ENCODE results near the gene PSD4. TPM values are rescaled to one million over a fixed set of nuclear protein-coding genes. Genes with fewer than 3 reads are reported as not detected.

The PSD4 gene
- total and polyA plus RNA-seq, 10 of the 15 experiments (the other 5 are each of a cell fraction or from before 2014, with no cell fraction given) = 0.68 to 114 (median 35.1) TPM

DNA sequence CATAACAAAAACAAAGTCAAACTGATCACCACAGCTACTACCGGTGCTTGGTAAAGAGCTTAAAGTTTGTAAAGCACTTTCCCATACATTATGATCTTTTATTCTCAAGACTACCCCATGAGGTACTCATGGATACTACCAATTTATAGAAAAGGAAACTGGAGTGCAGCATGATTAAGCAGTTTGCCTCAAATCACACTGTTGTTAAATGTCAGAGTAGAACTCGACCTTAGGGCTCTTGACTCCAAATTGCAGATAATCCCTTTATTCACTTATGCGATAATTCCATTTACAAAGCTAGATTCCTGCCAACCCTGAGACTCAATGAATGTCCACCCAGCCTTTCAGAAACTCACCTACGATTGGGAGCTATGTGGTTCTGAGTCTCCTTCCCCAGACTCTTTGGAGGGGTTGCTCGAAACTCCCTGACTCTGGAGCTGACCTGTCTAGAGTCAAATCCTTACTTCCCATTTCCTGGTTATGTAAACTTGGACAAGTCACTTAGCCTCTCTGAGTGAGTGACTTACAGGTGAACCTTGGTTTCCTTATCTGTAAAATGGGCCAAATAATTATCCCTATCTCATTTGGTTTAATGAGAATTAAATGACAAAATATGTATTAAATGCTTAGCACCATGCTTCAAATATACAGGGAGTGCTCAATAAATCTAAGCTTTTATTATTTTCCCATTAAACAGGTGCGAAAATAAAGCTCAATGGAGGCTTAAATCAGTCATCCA lies 47.4 kb downstream of the PSD4 start:
- FAIRE-seq = no peak
- H3K9ac ChIP-seq (ENCODE audit: control insufficient read depth, insufficient read depth, low read length) = no peak overlapping the region
- no peak overlapping the region for H3K27ac ChIP-seq (ENCODE audit: control insufficient read depth, insufficient read depth)
- 39% methylated on average over 6 of the region's 6 CpGs for WGBS (ENCODE audit: insufficient coverage, insufficient replicate concordance, low lambda C conversion rate, missing lambda C conversion rate)
- no peak for DNase-seq (ENCODE audit: low read depth, low spot score)
- in situ Hi-C loops (cut with MboI) (no loop called here), intact Hi-C loops (cut with micrococcal nuclease; ENCODE audit: unreplicated experiment) (no loop called here)
- H3K79me2 ChIP-seq (ENCODE audit: control insufficient read depth, insufficient read depth, low read length) = no peaks in the 10 kb centered on the region
- ChIA-PET CTCF (interaction anchor here (1.0 to 2.6 kb wide), 7 partner anchors 14 to 84 kb away, joined by 3 to 14 read pairs (median 4); no protein-coding TSS in a partner anchor), SMC1A (ENCODE audit: uncharacterized antibody, unreplicated experiment) (interaction anchor here (0.8 kb wide), 1 partner anchor 17 kb away, joined by 3 read pairs; no protein-coding TSS in a partner anchor), RAD21 (ENCODE audit: unreplicated experiment) (interaction anchor here (1.7 kb wide), 1 partner anchor 83 kb away, joined by 3 read pairs; no protein-coding TSS in a partner anchor), POLR2A (no interaction called here)
- H2AFZ ChIP-seq (ENCODE audit: control insufficient read depth, low read depth, low read length) = no peak overlapping the region
- TF ChIP-seq SIN3A (IDR thresholded peaks at IDR 0.05; ENCODE audit: low read depth, low read length) (no peak), IRF4 (IDR thresholded peaks at IDR 0.05; ENCODE audit: low read depth, low read length) (no peak), PML (IDR thresholded peaks at IDR 0.05; ENCODE audit: low read length) (no peak), TCF3 (IDR thresholded peaks at IDR 0.05; ENCODE audit: borderline replicate concordance, insufficient read depth, low read depth, low read length) (no peak)
- no peak overlapping the region for H3K4me2 ChIP-seq (ENCODE audit: control insufficient read depth, insufficient read depth)
- H3K9me3 ChIP-seq (replicated peaks; ENCODE audit: control insufficient read depth, insufficient read depth, low read length) = no peaks in the 10 kb centered on the region
- no peaks in the 10 kb centered on the region; a peak in 1 of 4 replicates for H3K27me3 ChIP-seq (replicated peaks in 1 of 2; ENCODE audit: control insufficient read depth in 2 of 2, insufficient read depth in 2 of 2, low read length in 1 of 2)
- peaks cover 5% of the 10 kb centered on the region; the same call in 1 of the 2 replicates for H3K4me1 ChIP-seq (ENCODE audit: control insufficient read depth, insufficient read depth, low read length)
- no peak overlapping the region for H3K4me3 ChIP-seq
- no peaks in the 10 kb centered on the region for H4K20me1 ChIP-seq (ENCODE audit: control insufficient read depth, insufficient read depth)
- H3K36me3 ChIP-seq (ENCODE audit: control insufficient read depth in 2 of 2, insufficient read depth in 2 of 2, low read length in 1 of 2) = no peaks in the 10 kb centered on the region
- no peak for ATAC-seq
- BruUV-seq (replicated peaks) = no TSS peak

GRCh38 chr2:113221846-113222245 lies 48.1 kb downstream of the PSD4 start:
- ChIA-PET CTCF (interaction anchor here (1.0 to 2.6 kb wide), 7 partner anchors 15 to 85 kb away, joined by 3 to 14 read pairs (median 4); no protein-coding TSS in a partner anchor), SMC1A (ENCODE audit: uncharacterized antibody, unreplicated experiment) (no interaction called here), RAD21 (ENCODE audit: unreplicated experiment) (interaction anchor here (1.7 kb wide), 1 partner anchor 84 kb away, joined by 3 read pairs; no protein-coding TSS in a partner anchor), POLR2A (no interaction called here)
- Histone ChIP-seq H3K27me3 (replicated peaks in 1 of 2; ENCODE audit: control insufficient read depth in 2 of 2, insufficient read depth in 2 of 2, low read length in 1 of 2) (no peaks in the 10 kb centered on the region; a peak in 1 of 4 replicates), H3K9me3 (replicated peaks; ENCODE audit: control insufficient read depth, insufficient read depth, low read length) (no peaks in the 10 kb centered on the region), H3K4me3 (no peak overlapping the region), H3K36me3 (ENCODE audit: control insufficient read depth in 2 of 2, insufficient read depth in 2 of 2, low read length in 1 of 2) (no peaks in the 10 kb centered on the region), H3K4me2 (ENCODE audit: control insufficient read depth, insufficient read depth) (no peak overlapping the region), H3K4me1 (ENCODE audit: control insufficient read depth, insufficient read depth, low read length) (peaks cover 5% of the 10 kb centered on the region; the same call in 1 of the 2 replicates), H4K20me1 (ENCODE audit: control insufficient read depth, insufficient read depth) (no peaks in the 10 kb centered on the region), H2AFZ (ENCODE audit: control insufficient read depth, low read depth, low read length) (no peak overlapping the region), H3K9ac (ENCODE audit: control insufficient read depth, insufficient read depth, low read length) (no peak overlapping the region), H3K79me2 (ENCODE audit: control insufficient read depth, insufficient read depth, low read length) (no peaks in the 10 kb centered on the region), H3K27ac (ENCODE audit: control insufficient read depth, insufficient read depth) (no peak overlapping the region)
- TF ChIP-seq, protein P1, sequence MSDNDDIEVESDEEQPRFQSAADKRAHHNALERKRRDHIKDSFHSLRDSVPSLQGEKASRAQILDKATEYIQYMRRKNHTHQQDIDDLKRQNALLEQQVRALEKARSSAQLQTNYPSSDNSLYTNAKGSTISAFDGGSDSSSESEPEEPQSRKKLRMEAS (IDR thresholded peaks at IDR 0.05; ENCODE audit: low read depth, low read length) = no peak
- TF ChIP-seq IKZF2 (IDR thresholded peaks at IDR 0.05) (no peak), RB1 (IDR thresholded peaks at IDR 0.05; ENCODE audit: borderline replicate concordance) (no peak), KAT2A (conservative IDR thresholded peaks at IDR 0.05; ENCODE audit: control insufficient read depth, low read depth, low read length) (no peak), BRCA1 (IDR thresholded peaks at IDR 0.05; ENCODE audit: low read depth, low read length) (no peak)
- intact Hi-C loops (cut with micrococcal nuclease; ENCODE audit: unreplicated experiment) = no loop called here
- WGBS (ENCODE audit: insufficient coverage, insufficient replicate concordance, low lambda C conversion rate, missing lambda C conversion rate) = 13% methylated on average over 6 of the region's 6 CpGs
- FAIRE-seq = no peak
- ATAC-seq = no peak
- DNase-seq (ENCODE audit: low read depth, low spot score) = no peak
- in situ Hi-C loops (cut with MboI) = no loop called here
- no TSS peak for BruUV-seq (replicated peaks)

All from GM12878 (cell line).